CD14-positive monocyte (primary cell): ENCODE measurements around the gene HMGB4. TPM values are rescaled to one million over a fixed set of nuclear protein-coding genes. Genes with fewer than 3 reads are reported as not detected.

Experiments used
- DNase-seq, 3 donors: peaks; one replicate each; pipeline ENCODE4 v3.0.0-alpha.2; 2011 to 2022
- H2AFZ ChIP-seq: 2 replicates; pipeline ENCODE4 v1.6.0; 2012; ENCODE audit warnings: mild to moderate bottlenecking, low read depth, low read length, inconsistent platforms; ENCODE audit not compliant: insufficient read depth, poor library complexity, severe bottlenecking
- H3K27ac ChIP-seq, 2 donors: 1 replicate in 1 of 2; 2 replicates in 1 of 2; pipeline ENCODE4 v1.5.1; 2012 to 2013; ENCODE audit warnings: low read length in 2 of 2, control low read depth in 1 of 2, inconsistent platforms in 1 of 2, low read depth in 1 of 2, mild to moderate bottlenecking in 1 of 2
- H3K27me3 ChIP-seq, 2 donors: one replicate each; pipeline versions ENCODE4 v1.6.0 to v1.6.1; 2011 to 2013; ENCODE audit warnings: low read length in 2 of 2; ENCODE audit not compliant: control insufficient read depth in 2 of 2, insufficient read depth in 2 of 2
- H3K36me3 ChIP-seq, 2 donors: replicated peaks in 1 of 2; 1 replicate in 1 of 2; 2 replicates in 1 of 2; pipeline versions ENCODE4 v1.5.1 to v1.6.1; 2012 to 2013; ENCODE audit warnings: low read length in 2 of 2, control low read depth in 1 of 2, inconsistent platforms in 1 of 2, mild to moderate bottlenecking in 1 of 2; ENCODE audit not compliant: insufficient read depth in 2 of 2, control insufficient read depth in 1 of 2
- H3K4me1 ChIP-seq, 2 donors: 1 replicate in 1 of 2; 2 replicates in 1 of 2; pipeline versions ENCODE4 v1.5.1 to v1.6.1; 2012 to 2013; ENCODE audit warnings: low read length in 2 of 2, control low read depth in 1 of 2, inconsistent platforms in 1 of 2, mild to moderate bottlenecking in 1 of 2, moderate library complexity in 1 of 2; ENCODE audit not compliant: insufficient read depth in 2 of 2, control insufficient read depth in 1 of 2
- H3K4me2 ChIP-seq: replicated peaks from 2 replicates; pipeline ENCODE3; 2012; ENCODE audit warnings: low read length, moderate library complexity, mild to moderate bottlenecking; ENCODE audit not compliant: poor library complexity, severe bottlenecking; ENCODE audit errors: extremely low read depth
- H3K4me3 ChIP-seq, 3 experiments: fragments of 200-600 bp in 1 of 3; sonication (generic) in 1 of 3; replicated peaks in 1 of 3; 1 replicate in 2 of 3; 2 replicates in 1 of 3; pipeline ENCODE4 v1.5.1; 2011 to 2013; ENCODE audit warnings: low read length in 3 of 3, mild to moderate bottlenecking in 3 of 3, control low read depth in 2 of 3, low read depth in 2 of 3, inconsistent platforms in 1 of 3, moderate library complexity in 1 of 3
- H3K79me2 ChIP-seq: 2 replicates; pipeline ENCODE4 v1.6.0; 2012; ENCODE audit warnings: mild to moderate bottlenecking, control low read depth, inconsistent platforms, low read length, moderate library complexity; ENCODE audit not compliant: insufficient read depth
- H3K9ac ChIP-seq: 2 replicates; pipeline ENCODE4 v1.6.0; 2017; ENCODE audit warnings: low read length, mild to moderate bottlenecking; ENCODE audit not compliant: insufficient read depth, poor library complexity, severe bottlenecking
- H3K9me3 ChIP-seq, 2 donors: replicated peaks in 1 of 2; 1 replicate in 1 of 2; 2 replicates in 1 of 2; pipeline versions ENCODE4 v1.5.1 to v1.6.1; 2012 to 2013; ENCODE audit warnings: low read length in 2 of 2, control low read depth in 1 of 2; ENCODE audit not compliant: control insufficient read depth in 1 of 2, insufficient read depth in 1 of 2
- H4K20me1 ChIP-seq: 2 replicates; pipeline ENCODE4 v1.6.0; 2012; ENCODE audit warnings: mild to moderate bottlenecking, low read length, control low read depth, moderate library complexity; ENCODE audit not compliant: insufficient read depth
- H3K27ac Mint-ChIP-seq, 7 donors: one replicate each; pipeline ENCODE4 v1.8.0; 2020; ENCODE audit warnings: mild to moderate bottlenecking in 7 of 7, mixed read lengths in 7 of 7, moderate library complexity in 6 of 7, inconsistent platforms in 2 of 7
- H3K27me3 Mint-ChIP-seq, 3 donors: one replicate each; pipeline ENCODE4 v1.8.0; 2021 to 2022; ENCODE audit warnings: low read depth in 3 of 3, mild to moderate bottlenecking in 3 of 3, mixed read lengths in 3 of 3, moderate library complexity in 3 of 3, inconsistent platforms in 1 of 3
- H3K36me3 Mint-ChIP-seq, 2 donors: one replicate each; pipeline ENCODE4 v1.8.0; 2020; ENCODE audit warnings: mixed read lengths in 2 of 2, inconsistent platforms in 1 of 2, mild to moderate bottlenecking in 1 of 2
- H3K4me1 Mint-ChIP-seq: one replicate; pipeline ENCODE4 v1.8.0; 2020; ENCODE audit warnings: mild to moderate bottlenecking, mixed read lengths
- H3K4me3 Mint-ChIP-seq, 2 donors: one replicate each; pipeline ENCODE4 v1.8.0; 2020; ENCODE audit warnings: mild to moderate bottlenecking in 2 of 2, mixed read lengths in 2 of 2, moderate library complexity in 1 of 2
- H3K9me3 Mint-ChIP-seq, 7 donors: one replicate each; pipeline ENCODE4 v1.8.0; 2020 to 2022; ENCODE audit warnings: mixed read lengths in 7 of 7, mild to moderate bottlenecking in 6 of 7, moderate library complexity in 6 of 7, inconsistent platforms in 2 of 7
- CTCF ChIP-seq: fragments of 200-600 bp; IDR thresholded peaks from one replicate; pipeline ENCODE4 v1.8.0; 2022; ENCODE audit warnings: antibody characterized with exemption, mild to moderate bottlenecking
- WGBS: methylation state at CpG from one replicate; pipeline ENCODE4 v1.1.5; 2013; ENCODE audit warnings: missing lambda C conversion rate; ENCODE audit not compliant: insufficient coverage; 5-methylcytosine and 5-hydroxymethylcytosine counted together
- intact Hi-C, 2 donors: fragments of 100-400 bp; cut with micrococcal nuclease; formaldehyde crosslinking; loops; one replicate each; pipeline versions ENCODE4 v1.15.0 to v1.15.1; 2023
- polyA plus RNA-seq, 3 donors: library from polyadenylated mRNA; depleted of rRNA in 1 of 3; unstranded in 2 of 3; stranded (reverse) in 1 of 3; fragments of 300-500 nt in 2 of 3; fragments of >200 nt in 1 of 3; fragmentation: Illumina TruSeq in 2 of 3; gene quantifications; 1 replicate in 2 of 3; 2 replicates in 1 of 3; pipeline ENCODE4 v1.2.3, GENCODE V29; 2012 to 2021

The HMGB4 gene
- polyA plus RNA-seq, 3 donors: not detected

- Mint-ChIP-seq H3K27ac (no peak overlapping the region), H3K36me3 (no peaks in the 10 kb centered on the region), H3K9me3 (peaks cover 0 to 4% (median 0%) of the 10 kb centered on the region in 7 donors), H3K27me3 (peaks cover 1 to 9% (median 6%) of the 10 kb centered on the region in 3 donors), H3K4me3 (no peak overlapping the region), H3K4me1 (no peaks in the 10 kb centered on the region)
- Histone ChIP-seq H4K20me1 (no peaks in the 10 kb centered on the region), H3K4me2 (no peak overlapping the region), H3K4me3 (no peak overlapping the region), H3K9me3 (no peaks in the 10 kb centered on the region), H3K27ac (no peak overlapping the region), H3K36me3 (no peaks in the 10 kb centered on the region), H3K27me3 (no peaks in the 10 kb centered on the region), H3K9ac (no peak overlapping the region), H3K4me1 (no peaks in the 10 kb centered on the region), H2AFZ (no peak overlapping the region), H3K79me2 (no peaks in the 10 kb centered on the region)
- TF ChIP-seq CTCF: no peak
- 89% methylated on average over 1 of the region's 1 CpG for WGBS
- no peak for DNase-seq
- intact Hi-C loops: no loop called here
Measured at GRCh38 chr1:33853431-33853830, 10.4 kb upstream of the HMGB4 start.

- Histone ChIP-seq H3K4me2 (no peak overlapping the region), H3K9me3 (no peaks in the 10 kb centered on the region), H3K9ac (no peak overlapping the region), H3K4me3 (no peak overlapping the region), H3K27me3 (no peaks in the 10 kb centered on the region), H3K4me1 (no peaks in the 10 kb centered on the region), H4K20me1 (no peaks in the 10 kb centered on the region), H3K27ac (no peak overlapping the region), H3K79me2 (no peaks in the 10 kb centered on the region), H2AFZ (no peak overlapping the region), H3K36me3 (no peaks in the 10 kb centered on the region)
- WGBS: 79% methylated on average over 2 of the region's 5 CpGs
- DNase-seq: no peak
- no peak overlapping the region for H3K27ac Mint-ChIP-seq
- H3K36me3 Mint-ChIP-seq: no peaks in the 10 kb centered on the region
- intact Hi-C loops: no loop called here
- TF ChIP-seq CTCF: no peak
- peaks cover 1 to 10% (median 4%) of the 10 kb centered on the region in 3 donors for H3K27me3 Mint-ChIP-seq
- H3K4me3 Mint-ChIP-seq: no peak overlapping the region
- H3K9me3 Mint-ChIP-seq: peaks cover 0 to 4% (median 0%) of the 10 kb centered on the region in 7 donors
- no peaks in the 10 kb centered on the region for H3K4me1 Mint-ChIP-seq
Measured at GRCh38 chr1:33854091-33854490, 9.8 kb upstream of the HMGB4 start.
